ENCODE measurements around the gene ZNHIT2. TPM values are rescaled to one million over a fixed set of nuclear protein-coding genes. Genes with fewer than 3 reads are reported as not detected.
A peak's percentile ranks its signal among the peaks of the same experiment; 100 is the strongest.

ZNHIT2 gene
- total and polyA plus RNA-seq, 2 of the 13 experiments (the other 11 are each of a cell fraction or from before 2014, with no cell fraction given), result 1.1 to 6.5 TPM

- TF ChIP-seq, protein P1, sequence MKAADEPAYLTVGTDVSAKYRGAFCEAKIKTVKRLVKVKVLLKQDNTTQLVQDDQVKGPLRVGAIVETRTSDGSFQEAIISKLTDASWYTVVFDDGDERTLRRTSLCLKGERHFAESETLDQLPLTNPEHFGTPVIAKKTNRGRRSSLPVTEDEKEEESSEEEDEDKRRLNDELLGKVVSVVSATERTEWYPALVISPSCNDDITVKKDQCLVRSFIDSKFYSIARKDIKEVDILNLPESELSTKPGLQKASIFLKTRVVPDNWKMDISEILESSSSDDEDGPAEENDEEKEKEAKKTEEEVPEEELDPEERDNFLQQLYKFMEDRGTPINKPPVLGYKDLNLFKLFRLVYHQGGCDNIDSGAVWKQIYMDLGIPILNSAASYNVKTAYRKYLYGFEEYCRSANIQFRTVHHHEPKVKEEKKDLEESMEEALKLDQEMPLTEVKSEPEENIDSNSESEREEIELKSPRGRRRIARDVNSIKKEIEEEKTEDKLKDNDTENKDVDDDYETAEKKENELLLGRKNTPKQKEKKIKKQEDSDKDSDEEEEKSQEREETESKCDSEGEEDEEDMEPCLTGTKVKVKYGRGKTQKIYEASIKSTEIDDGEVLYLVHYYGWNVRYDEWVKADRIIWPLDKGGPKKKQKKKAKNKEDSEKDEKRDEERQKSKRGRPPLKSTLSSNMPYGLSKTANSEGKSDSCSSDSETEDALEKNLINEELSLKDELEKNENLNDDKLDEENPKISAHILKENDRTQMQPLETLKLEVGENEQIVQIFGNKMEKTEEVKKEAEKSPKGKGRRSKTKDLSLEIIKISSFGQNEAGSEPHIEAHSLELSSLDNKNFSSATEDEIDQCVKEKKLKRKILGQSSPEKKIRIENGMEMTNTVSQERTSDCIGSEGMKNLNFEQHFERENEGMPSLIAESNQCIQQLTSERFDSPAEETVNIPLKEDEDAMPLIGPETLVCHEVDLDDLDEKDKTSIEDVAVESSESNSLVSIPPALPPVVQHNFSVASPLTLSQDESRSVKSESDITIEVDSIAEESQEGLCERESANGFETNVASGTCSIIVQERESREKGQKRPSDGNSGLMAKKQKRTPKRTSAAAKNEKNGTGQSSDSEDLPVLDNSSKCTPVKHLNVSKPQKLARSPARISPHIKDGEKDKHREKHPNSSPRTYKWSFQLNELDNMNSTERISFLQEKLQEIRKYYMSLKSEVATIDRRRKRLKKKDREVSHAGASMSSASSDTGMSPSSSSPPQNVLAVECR (CRISPR knock-in tag; IDR thresholded peaks at IDR 0.05; ENCODE audit: borderline replicate concordance), result no peak; the same call in 1 of the 2 replicates
- TF ChIP-seq ZGPAT (CRISPR knock-in tag; IDR thresholded peaks at IDR 0.05), result no peak
- no peak for TF ChIP-seq XBP1 (CRISPR knock-in tag; IDR thresholded peaks at IDR 0.05)
- TF ChIP-seq NCOA1 (CRISPR knock-in tag; IDR thresholded peaks at IDR 0.05), result no peak
- TF ChIP-seq ZNF20 (CRISPR knock-in tag; IDR thresholded peaks at IDR 0.05), result no peak
- no peak for TF ChIP-seq SMARCC2 (IDR thresholded peaks at IDR 0.05)
- TF ChIP-seq ZXDC (CRISPR knock-in tag; IDR thresholded peaks at IDR 0.05), result 0 out of 2 replicates have a peak, but pooled peaks have one; percentile 4
- no peak for TF ChIP-seq MLLT10 (CRISPR knock-in tag; IDR thresholded peaks at IDR 0.05)
- TF ChIP-seq, protein P2, sequence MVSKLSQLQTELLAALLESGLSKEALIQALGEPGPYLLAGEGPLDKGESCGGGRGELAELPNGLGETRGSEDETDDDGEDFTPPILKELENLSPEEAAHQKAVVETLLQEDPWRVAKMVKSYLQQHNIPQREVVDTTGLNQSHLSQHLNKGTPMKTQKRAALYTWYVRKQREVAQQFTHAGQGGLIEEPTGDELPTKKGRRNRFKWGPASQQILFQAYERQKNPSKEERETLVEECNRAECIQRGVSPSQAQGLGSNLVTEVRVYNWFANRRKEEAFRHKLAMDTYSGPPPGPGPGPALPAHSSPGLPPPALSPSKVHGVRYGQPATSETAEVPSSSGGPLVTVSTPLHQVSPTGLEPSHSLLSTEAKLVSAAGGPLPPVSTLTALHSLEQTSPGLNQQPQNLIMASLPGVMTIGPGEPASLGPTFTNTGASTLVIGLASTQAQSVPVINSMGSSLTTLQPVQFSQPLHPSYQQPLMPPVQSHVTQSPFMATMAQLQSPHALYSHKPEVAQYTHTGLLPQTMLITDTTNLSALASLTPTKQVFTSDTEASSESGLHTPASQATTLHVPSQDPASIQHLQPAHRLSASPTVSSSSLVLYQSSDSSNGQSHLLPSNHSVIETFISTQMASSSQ (IDR thresholded peaks at IDR 0.05; ENCODE audit: low read depth), result no peak
- TF ChIP-seq, protein P2 (CRISPR knock-in tag; IDR thresholded peaks at IDR 0.05; ENCODE audit: borderline replicate concordance), result no peak
- TF ChIP-seq ZNF746 (CRISPR knock-in tag; IDR thresholded peaks at IDR 0.05), result no peak
- no peak for TF ChIP-seq ZNF777 (CRISPR knock-in tag; IDR thresholded peaks at IDR 0.05)
- TF ChIP-seq TCF7L2 (IDR thresholded peaks at IDR 0.05; ENCODE audit: low read depth, low read length), result no peak
- no peak for TF ChIP-seq MIER3 (CRISPR knock-in tag; IDR thresholded peaks at IDR 0.05; ENCODE audit: borderline replicate concordance)
- TF ChIP-seq NR2C2 (CRISPR knock-in tag; IDR thresholded peaks at IDR 0.05; ENCODE audit: borderline replicate concordance), result no peak; the same call in 1 of the 2 replicates
- no peak for TF ChIP-seq HDAC6 (IDR thresholded peaks at IDR 0.05; ENCODE audit: low read depth, low read length)
Observed at GRCh38 chr11:65121447-65121864, 4.0 kb upstream of the ZNHIT2 start (continued).
